Body of pancreas (tissue), 4 donors: Measurements from ENCODE around the gene FOSL1. TPM values are rescaled to one million over a fixed set of nuclear protein-coding genes. Genes with fewer than 3 reads are reported as not detected.

ENCODE experiments used
- ATAC-seq: fragments of 150-250 bp; one replicate; pipeline ENCODE4 v1.9.1; 2016
- DNase-seq, 4 donors: peaks; one replicate each; pipeline ENCODE4 v3.0.0-alpha.2; 2019
- H3K27ac ChIP-seq, 4 donors: fragments of 200-600 bp; sonication (generic); 1 replicate in 3 of 4; 2 replicates in 1 of 4; pipeline versions ENCODE4 v1.5.1 to v1.6.1; 2016 to 2019; ENCODE audit warnings: mild to moderate bottlenecking in 1 of 4, mixed read lengths in 1 of 4, moderate library complexity in 1 of 4
- H3K27me3 ChIP-seq, 2 donors: fragments of 200-600 bp; sonication (generic); one replicate each; pipeline ENCODE4 v1.6.0; 2016; ENCODE audit warnings: mild to moderate bottlenecking in 1 of 2
- H3K36me3 ChIP-seq, 2 donors: fragments of 200-600 bp; sonication (generic); replicated peaks in 1 of 2; 2 replicates each; pipeline ENCODE4 v1.5.1; 2016; ENCODE audit warnings: low read depth in 2 of 2; ENCODE audit not compliant: insufficient read depth in 1 of 2
- H3K4me1 ChIP-seq: fragments of 200-600 bp; sonication (generic); one replicate; pipeline ENCODE4 v1.6.0; 2016
- H3K4me3 ChIP-seq, 2 donors: fragments of 200-600 bp; sonication (generic); 1 replicate in 1 of 2; 2 replicates in 1 of 2; pipeline ENCODE4 v1.5.1; 2016 to 2019
- H3K9me3 ChIP-seq, 3 donors: fragments of 200-600 bp; sonication (generic); 1 replicate in 2 of 3; 2 replicates in 1 of 3; pipeline ENCODE4 v1.5.1; 2016
- POLR2A ChIP-seq, 3 donors: fragments of 450-650 bp; IDR thresholded peaks; one replicate each; pipeline ENCODE4 v1.6.1; 2016; ENCODE audit warnings: antibody characterized with exemption in 3 of 3, mild to moderate bottlenecking in 2 of 3
- whole genome bisulfite sequencing, 2 donors: methylation state at CpG; one replicate each; pipeline ENCODE4 v1.1.5; 2017; 5-methylcytosine and 5-hydroxymethylcytosine counted together
- intact Hi-C: fragments of 100-400 bp; cut with DNase I; formaldehyde crosslinking; loops from one replicate; pipeline ENCODE4 v1.15.1; 2023
- total RNA-seq, 2 donors: library from RNA; depleted of rRNA; stranded (reverse); fragments of >200 nt; gene quantifications; one replicate each; pipeline ENCODE4 v1.1.0, GENCODE V29; 2016
- TF ChIP-seq, protein P1 (sequence below), 7 experiments: fragments of 450-650 bp in 4 of 7; fragments of 200-600 bp in 3 of 7; sonication (generic) in 3 of 7; IDR thresholded peaks; one replicate each; pipeline ENCODE4 v1.5.1; 2016 to 2019; ENCODE audit warnings: antibody characterized with exemption in 7 of 7

The FOSL1 gene
- total RNA-seq, 2 donors from 2014 or later: 0.52 to 17.8 TPM

GRCh38 chr11:65883786-65884715 is 16.1 kb downstream of the FOSL1 start:
- Histone ChIP-seq H3K27ac (no peak overlapping the region), H3K4me1 (peaks cover 21% of the 10 kb centered on the region), H3K27me3 (no peaks in the 10 kb centered on the region), H3K36me3 (peaks cover 0 to 7% of the 10 kb centered on the region in 2 donors), H3K4me3 (no peak overlapping the region), H3K9me3 (no peaks in the 10 kb centered on the region)
- intact Hi-C loops: loop anchor here (5.0 kb wide), 1 partner anchor 98 kb away; no protein-coding TSS in a partner anchor
- DNase-seq: no peak
- no peak for TF ChIP-seq POLR2A (IDR thresholded peaks at IDR 0.05)
- TF ChIP-seq, protein P1, sequence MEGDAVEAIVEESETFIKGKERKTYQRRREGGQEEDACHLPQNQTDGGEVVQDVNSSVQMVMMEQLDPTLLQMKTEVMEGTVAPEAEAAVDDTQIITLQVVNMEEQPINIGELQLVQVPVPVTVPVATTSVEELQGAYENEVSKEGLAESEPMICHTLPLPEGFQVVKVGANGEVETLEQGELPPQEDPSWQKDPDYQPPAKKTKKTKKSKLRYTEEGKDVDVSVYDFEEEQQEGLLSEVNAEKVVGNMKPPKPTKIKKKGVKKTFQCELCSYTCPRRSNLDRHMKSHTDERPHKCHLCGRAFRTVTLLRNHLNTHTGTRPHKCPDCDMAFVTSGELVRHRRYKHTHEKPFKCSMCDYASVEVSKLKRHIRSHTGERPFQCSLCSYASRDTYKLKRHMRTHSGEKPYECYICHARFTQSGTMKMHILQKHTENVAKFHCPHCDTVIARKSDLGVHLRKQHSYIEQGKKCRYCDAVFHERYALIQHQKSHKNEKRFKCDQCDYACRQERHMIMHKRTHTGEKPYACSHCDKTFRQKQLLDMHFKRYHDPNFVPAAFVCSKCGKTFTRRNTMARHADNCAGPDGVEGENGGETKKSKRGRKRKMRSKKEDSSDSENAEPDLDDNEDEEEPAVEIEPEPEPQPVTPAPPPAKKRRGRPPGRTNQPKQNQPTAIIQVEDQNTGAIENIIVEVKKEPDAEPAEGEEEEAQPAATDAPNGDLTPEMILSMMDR (IDR thresholded peaks at IDR 0.05): no peak
- ATAC-seq: no peak
- WGBS, 2 donors: 74 to 76% methylated on average over 28 of the region's 28 CpGs

DNA sequence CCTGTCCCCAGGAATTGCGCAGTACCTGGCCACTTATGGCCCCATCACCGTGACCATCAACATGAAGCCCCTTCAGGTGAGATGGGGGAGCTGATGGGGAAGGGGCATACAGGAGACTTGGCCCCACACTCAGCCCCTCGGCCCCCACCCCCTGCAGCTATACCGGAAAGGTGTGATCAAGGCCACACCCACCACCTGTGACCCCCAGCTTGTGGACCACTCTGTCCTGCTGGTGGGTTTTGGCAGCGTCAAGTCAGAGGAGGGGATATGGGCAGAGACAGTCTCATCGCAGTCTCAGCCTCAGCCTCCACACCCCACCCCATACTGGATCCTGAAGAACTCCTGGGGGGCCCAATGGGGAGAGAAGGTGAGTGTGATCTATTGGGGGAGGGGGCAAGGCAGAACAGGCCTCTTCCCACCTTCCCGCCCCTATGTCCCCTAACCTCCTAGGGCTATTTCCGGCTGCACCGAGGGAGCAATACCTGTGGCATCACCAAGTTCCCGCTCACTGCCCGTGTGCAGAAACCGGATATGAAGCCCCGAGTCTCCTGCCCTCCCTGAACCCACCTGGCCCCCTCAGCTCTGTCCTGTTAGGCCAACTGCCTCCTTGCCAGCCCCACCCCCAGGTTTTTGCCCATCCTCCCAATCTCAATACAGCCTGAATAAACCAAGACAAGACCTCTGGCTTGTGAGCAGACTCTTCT is 17.0 kb downstream of the FOSL1 start:
- Histone ChIP-seq H3K4me3 (no peak overlapping the region), H3K4me1 (peaks cover 16% of the 10 kb centered on the region), H3K9me3 (no peaks in the 10 kb centered on the region), H3K27ac (no peak overlapping the region), H3K36me3 (peaks cover 0 to 7% of the 10 kb centered on the region in 2 donors), H3K27me3 (no peaks in the 10 kb centered on the region)
- intact Hi-C loops: loop anchor here (5.0 kb wide), 1 partner anchor 99 kb away; no protein-coding TSS in a partner anchor
- TF ChIP-seq, protein P1 (IDR thresholded peaks at IDR 0.05): no peak
- TF ChIP-seq POLR2A (IDR thresholded peaks at IDR 0.05): no peak
- 85 to 96% methylated on average over 11 to 13 of the region's 13 CpGs for WGBS, 2 donors
- ATAC-seq: no peak
- DNase-seq: no peak

- ATAC-seq (no peak), DNase-seq (no peak)
- Histone ChIP-seq H3K9me3 (no peaks in the 10 kb centered on the region), H3K27ac (no peak overlapping the region), H3K4me1 (peaks cover 11% of the 10 kb centered on the region), H3K36me3 (peaks cover 0 to 7% of the 10 kb centered on the region in 2 donors), H3K27me3 (no peaks in the 10 kb centered on the region), H3K4me3 (no peak overlapping the region)
- no peak for TF ChIP-seq POLR2A (IDR thresholded peaks at IDR 0.05)
- TF ChIP-seq, protein P1 (IDR thresholded peaks at IDR 0.05): no peak
- intact Hi-C loops: loop anchor here (5.0 kb wide), 1 partner anchor 100 kb away; no protein-coding TSS in a partner anchor
- WGBS, 2 donors: 86 to 89% methylated on average over 14 to 28 of the region's 30 CpGs
These were observed 17.8 kb downstream of the FOSL1 start for GRCh38 chr11:65882120-65883057.

GRCh38 chr11:65880844-65881421 is 19.3 kb downstream of the FOSL1 start:
- intact Hi-C loops: loop anchor here (5.0 kb wide), 1 partner anchor 101 kb away; no protein-coding TSS in a partner anchor
- Histone ChIP-seq H3K9me3 (no peaks in the 10 kb centered on the region), H3K36me3 (peaks cover 0 to 7% of the 10 kb centered on the region in 2 donors), H3K4me1 (peaks cover 5% of the 10 kb centered on the region), H3K27me3 (no peaks in the 10 kb centered on the region), H3K27ac (no peak overlapping the region), H3K4me3 (no peak overlapping the region)
- 72 to 76% methylated on average over 5 to 7 of the region's 7 CpGs for WGBS, 2 donors
- ATAC-seq (no peak), DNase-seq (no peak)
- no peak for TF ChIP-seq POLR2A (IDR thresholded peaks at IDR 0.05)
- TF ChIP-seq, protein P1 (IDR thresholded peaks at IDR 0.05): no peak
